Stimulated activated CD8-positive, alpha-beta memory T cell treated with anti-CD3 and anti-CD28 coated beads, Interleukin-12 subunit alpha, Interleukin-12 subunit beta, amount 100 ng/mL, for 1 hour (primary cell): ENCODE results near the gene DDX31.

Source experiments
- DNase-seq: peaks from one replicate; pipeline ENCODE4 v3.0.0-alpha.2; 2020; ENCODE audit warnings: low read depth

DDX31 gene

GRCh38 chr9:132547052-132547431 is 122.7 kb downstream of the DDX31 start:
- DNase-seq = no peak

DNA sequence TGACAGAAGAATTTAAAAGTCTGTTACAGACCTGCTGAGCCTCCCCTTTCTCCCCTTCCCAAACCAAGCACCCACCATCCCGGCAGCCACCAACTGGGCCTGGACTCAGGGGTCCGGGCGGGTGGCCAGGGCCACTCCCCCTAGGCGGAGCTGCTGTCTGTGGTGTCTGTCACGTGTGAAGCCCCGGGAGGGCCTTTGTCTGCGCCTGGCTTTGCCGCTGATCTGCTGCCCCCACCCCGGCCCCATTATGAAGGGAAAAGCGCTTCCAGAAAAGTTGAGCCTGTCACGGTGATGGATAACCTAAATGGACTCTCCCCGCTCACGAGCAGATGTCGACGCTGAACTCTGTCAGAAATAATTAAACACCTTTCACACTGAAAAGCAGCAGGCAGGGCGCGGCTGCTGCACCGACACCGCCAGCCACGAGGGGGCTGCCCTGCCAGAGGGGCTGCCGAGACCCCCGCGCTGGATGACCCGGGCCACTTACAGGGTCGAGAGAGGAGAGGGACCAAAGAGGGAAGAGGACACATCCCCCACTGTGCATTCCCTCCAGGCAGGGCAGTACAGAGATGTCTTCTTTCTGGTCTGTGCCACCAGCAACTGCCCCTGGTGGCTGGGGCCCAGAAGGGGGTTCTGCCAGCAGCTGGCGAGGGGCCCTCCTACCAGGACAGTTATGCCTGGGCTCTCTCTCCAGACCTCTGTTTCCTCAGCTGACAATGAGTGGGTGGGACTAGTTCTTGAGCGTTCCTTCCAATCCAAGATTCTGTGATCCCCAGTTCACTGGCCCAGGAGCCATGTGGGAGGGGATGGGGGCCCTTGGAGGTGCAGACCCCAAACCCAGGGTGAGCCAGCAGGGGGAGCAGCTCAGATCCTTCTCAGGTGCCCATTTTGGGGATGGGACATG is 123.4 kb downstream of the DDX31 start:
- no peak for DNase-seq

- no peak for DNase-seq
Measured at GRCh38 chr9:132545578-132545977, 124.2 kb downstream of the DDX31 start.

- no peak for DNase-seq
Measured at GRCh38 chr9:132543960-132544359, 125.8 kb downstream of the DDX31 start.

DNA sequence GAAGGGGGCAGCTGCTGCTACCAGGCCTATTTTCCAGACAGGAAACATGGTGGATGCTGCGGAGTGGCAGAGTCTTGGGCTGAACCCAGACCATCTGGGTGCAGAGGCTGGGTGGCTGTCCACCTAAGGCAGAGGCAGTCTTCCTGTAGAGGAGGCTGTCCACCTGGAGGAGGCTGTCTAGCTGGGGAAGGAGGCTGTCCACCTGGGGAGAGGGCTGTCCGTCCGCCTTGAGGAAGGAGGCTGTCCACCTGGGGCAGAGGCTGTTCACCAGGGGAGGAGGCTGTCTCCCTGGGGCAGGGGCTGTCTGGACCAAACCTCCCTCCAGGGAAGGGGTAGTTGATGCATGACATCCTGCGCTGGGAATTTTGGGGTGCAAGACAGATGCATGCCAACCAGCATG is 126.5 kb downstream of the DDX31 start:
- no peak for DNase-seq
